ENCODE results near the gene FAAP100.
"Not testable (repeated sequence)": the region's sequence is repeated elsewhere in the genome, so short reads cannot be mapped to it uniquely, and the experiment has no call there.

Gene FAAP100

DNA sequence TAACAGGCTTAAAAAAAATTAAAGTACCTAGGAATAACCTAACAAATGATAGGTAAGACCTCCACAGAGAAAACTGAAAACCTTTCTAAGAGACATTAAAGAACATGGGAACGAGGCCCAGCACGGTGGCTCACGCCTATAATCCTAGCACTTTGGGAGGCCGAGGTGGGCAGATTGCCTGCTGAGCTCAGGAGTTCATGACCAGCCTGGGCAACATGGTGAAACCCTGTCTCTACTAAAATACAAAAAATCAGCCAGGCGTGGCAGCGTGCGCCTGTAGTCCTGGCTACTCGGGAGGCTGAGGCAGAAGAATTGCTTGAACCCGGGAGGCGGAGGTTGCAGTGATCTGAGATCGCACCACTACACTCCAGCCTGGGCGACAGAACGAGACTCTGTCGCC lies 32.6 kb upstream of the FAAP100 start:
- not testable (repeated sequence) for H3K9me3 ChIP-seq (ENCODE audit: control insufficient read depth in 5 of 5, low read length in 5 of 5); H3K27me3 ChIP-seq (ENCODE audit: control insufficient read depth in 5 of 5, insufficient read depth in 4 of 5, low read length in 5 of 5); H3K27ac ChIP-seq (ENCODE audit: low read depth, low read length); H3K4me3 ChIP-seq (ENCODE audit: low read depth in 1 of 5, low read length in 5 of 5); H3K4me1 ChIP-seq (ENCODE audit: control insufficient read depth in 5 of 5, insufficient read depth in 5 of 5, low read length in 5 of 5); H3K9ac ChIP-seq (ENCODE audit: low read length in 5 of 5)
- peaks cover 13 to 92% (median 74%) of the 10 kb centered on the region in 5 donors for H3K36me3 ChIP-seq (ENCODE audit: control insufficient read depth in 5 of 5, insufficient read depth in 5 of 5, low read length in 5 of 5)

DNA sequence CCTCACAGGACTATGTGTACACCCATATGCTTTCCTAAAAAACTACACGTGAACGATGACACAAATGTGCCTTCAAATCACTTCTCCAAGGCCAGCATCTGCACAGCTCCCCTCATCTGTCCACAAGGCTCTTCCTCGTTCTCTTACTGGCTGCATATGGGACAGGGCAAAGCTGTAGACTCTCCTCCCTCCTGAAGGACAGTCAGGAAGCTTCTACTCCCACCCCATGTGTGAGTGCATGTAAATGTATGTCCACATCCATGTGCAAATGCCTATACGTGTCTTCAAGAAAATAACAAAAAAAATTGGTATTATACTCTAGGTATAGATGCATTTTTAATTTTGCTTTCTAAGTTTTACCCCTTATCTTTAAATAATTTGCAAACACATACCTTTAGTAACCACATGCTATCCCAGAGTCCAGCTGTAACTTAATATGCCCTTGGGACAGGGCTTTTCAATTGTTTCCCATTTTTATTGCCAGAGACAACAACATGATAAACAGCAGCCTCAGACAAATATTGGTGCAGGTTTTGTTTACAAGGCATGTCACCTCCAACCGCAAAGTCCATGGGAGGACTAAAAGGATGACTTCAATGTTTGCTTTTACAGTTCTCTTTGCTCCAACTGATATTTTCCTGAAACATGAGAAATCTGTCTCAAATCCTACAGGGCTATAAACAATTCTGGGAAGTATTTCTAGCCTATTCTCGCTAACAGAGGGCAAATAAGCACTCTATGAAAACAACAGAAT lies 31.6 kb upstream of the FAAP100 start:
- Histone ChIP-seq H3K4me1 (ENCODE audit: control insufficient read depth in 5 of 5, insufficient read depth in 5 of 5, low read length in 5 of 5) (peaks cover 0 to 3% (median 0%) of the 10 kb centered on the region in 5 donors), H3K36me3 (ENCODE audit: control insufficient read depth in 5 of 5, insufficient read depth in 5 of 5, low read length in 5 of 5) (peaks cover 13 to 91% (median 73%) of the 10 kb centered on the region in 5 donors), H3K4me3 (ENCODE audit: low read depth in 1 of 5, low read length in 5 of 5) (no peak overlapping the region), H3K9me3 (ENCODE audit: control insufficient read depth in 5 of 5, low read length in 5 of 5) (no peaks in the 10 kb centered on the region), H3K27ac (ENCODE audit: low read depth, low read length) (no peak overlapping the region), H3K9ac (ENCODE audit: low read length in 5 of 5) (no peak overlapping the region), H3K27me3 (ENCODE audit: control insufficient read depth in 5 of 5, insufficient read depth in 4 of 5, low read length in 5 of 5) (no peaks in the 10 kb centered on the region)

DNA sequence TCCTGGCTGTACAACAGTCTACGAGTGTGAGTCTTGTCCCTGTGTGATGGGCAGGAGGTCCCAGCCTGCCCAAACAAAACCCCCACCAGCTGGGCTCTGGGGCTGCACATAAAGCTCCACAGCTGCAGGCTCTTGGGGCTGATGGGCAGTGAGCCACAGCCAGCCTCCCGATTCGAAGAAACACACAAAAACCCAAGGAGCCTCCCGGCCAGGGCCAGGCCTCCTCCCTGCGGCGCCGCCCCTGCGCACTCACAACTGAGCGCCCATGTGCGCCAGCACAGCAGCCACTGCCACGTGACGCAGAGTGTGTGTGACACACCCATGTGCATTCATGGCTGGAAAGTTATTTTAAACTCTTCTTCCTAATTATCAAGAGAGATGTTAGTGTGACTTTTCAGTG lies 30.6 kb upstream of the FAAP100 start:
- H3K4me3 ChIP-seq (ENCODE audit: low read depth in 1 of 5, low read length in 5 of 5), result no peak overlapping the region
- peaks cover 0 to 5% (median 0%) of the 10 kb centered on the region in 5 donors for H3K4me1 ChIP-seq (ENCODE audit: control insufficient read depth in 5 of 5, insufficient read depth in 5 of 5, low read length in 5 of 5)
- no peaks in the 10 kb centered on the region for H3K27me3 ChIP-seq (ENCODE audit: control insufficient read depth in 5 of 5, insufficient read depth in 4 of 5, low read length in 5 of 5)
- no peak overlapping the region for H3K27ac ChIP-seq (ENCODE audit: low read depth, low read length)
- H3K9ac ChIP-seq (ENCODE audit: low read length in 5 of 5), result no peak overlapping the region
- no peaks in the 10 kb centered on the region for H3K9me3 ChIP-seq (ENCODE audit: control insufficient read depth in 5 of 5, low read length in 5 of 5)
- peaks cover 10 to 91% (median 73%) of the 10 kb centered on the region in 5 donors for H3K36me3 ChIP-seq (ENCODE audit: control insufficient read depth in 5 of 5, insufficient read depth in 5 of 5, low read length in 5 of 5)

DNA sequence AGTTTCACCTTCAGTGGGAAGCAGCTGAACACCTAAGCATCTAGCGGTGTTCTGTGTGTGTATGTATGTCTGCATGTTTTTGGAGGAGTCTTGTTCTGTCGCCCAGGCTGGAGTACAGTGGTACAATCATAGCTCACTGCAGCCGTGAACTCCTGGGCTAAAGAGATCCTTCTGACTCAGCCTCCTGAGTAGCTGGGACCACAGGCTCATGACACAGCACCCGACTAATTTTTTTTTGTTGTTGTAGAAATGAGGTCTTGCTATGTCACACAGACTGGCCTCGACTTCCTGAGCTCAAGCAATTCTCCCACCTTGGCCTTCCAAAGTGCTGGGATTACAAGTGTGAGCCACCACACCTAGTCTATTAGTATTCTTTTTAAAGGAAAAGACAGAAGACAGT lies 30.2 kb upstream of the FAAP100 start:
- no peaks in the 10 kb centered on the region for H3K27me3 ChIP-seq (ENCODE audit: control insufficient read depth in 5 of 5, insufficient read depth in 4 of 5, low read length in 5 of 5)
- no peaks in the 10 kb centered on the region for H3K9me3 ChIP-seq (ENCODE audit: control insufficient read depth in 5 of 5, low read length in 5 of 5)
- H3K4me1 ChIP-seq (ENCODE audit: control insufficient read depth in 5 of 5, insufficient read depth in 5 of 5, low read length in 5 of 5), result peaks cover 0 to 9% (median 3%) of the 10 kb centered on the region in 5 donors
- no peak overlapping the region for H3K9ac ChIP-seq (ENCODE audit: low read length in 5 of 5)
- no peak overlapping the region for H3K4me3 ChIP-seq (ENCODE audit: low read depth in 1 of 5, low read length in 5 of 5)
- peaks cover 10 to 90% (median 73%) of the 10 kb centered on the region in 5 donors for H3K36me3 ChIP-seq (ENCODE audit: control insufficient read depth in 5 of 5, insufficient read depth in 5 of 5, low read length in 5 of 5)
- no peak overlapping the region for H3K27ac ChIP-seq (ENCODE audit: low read depth, low read length)

DNA sequence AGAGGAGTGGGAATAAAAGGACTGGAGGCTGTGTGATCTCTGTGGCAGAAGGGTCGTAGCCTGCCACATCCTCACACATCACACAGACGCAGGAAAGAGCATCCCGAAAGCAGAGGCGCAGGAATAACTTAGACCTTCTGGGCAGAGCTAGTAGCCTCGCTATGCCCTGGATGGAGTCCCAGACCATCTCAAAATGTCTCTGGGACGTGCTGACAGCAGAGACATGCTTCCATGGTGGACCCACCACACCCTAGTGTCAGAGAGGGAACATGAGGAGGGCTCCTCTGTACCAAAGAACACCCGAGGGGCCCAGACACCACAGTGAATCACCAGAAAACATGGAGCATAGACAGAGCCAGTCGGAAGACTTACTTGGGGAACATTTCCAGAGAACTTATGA lies 29.6 kb upstream of the FAAP100 start:
- no peaks in the 10 kb centered on the region for H3K9me3 ChIP-seq (ENCODE audit: control insufficient read depth in 5 of 5, low read length in 5 of 5)
- no peaks in the 10 kb centered on the region for H3K27me3 ChIP-seq (ENCODE audit: control insufficient read depth in 5 of 5, insufficient read depth in 4 of 5, low read length in 5 of 5)
- peaks cover 10 to 85% (median 71%) of the 10 kb centered on the region in 5 donors for H3K36me3 ChIP-seq (ENCODE audit: control insufficient read depth in 5 of 5, insufficient read depth in 5 of 5, low read length in 5 of 5)
- peaks cover 2 to 14% (median 9%) of the 10 kb centered on the region in 5 donors for H3K4me1 ChIP-seq (ENCODE audit: control insufficient read depth in 5 of 5, insufficient read depth in 5 of 5, low read length in 5 of 5)
- H3K4me3 ChIP-seq (ENCODE audit: low read depth in 1 of 5, low read length in 5 of 5), result no peak overlapping the region
- H3K9ac ChIP-seq (ENCODE audit: low read length in 5 of 5), result no peak overlapping the region
- H3K27ac ChIP-seq (ENCODE audit: low read depth, low read length), result no peak overlapping the region

DNA sequence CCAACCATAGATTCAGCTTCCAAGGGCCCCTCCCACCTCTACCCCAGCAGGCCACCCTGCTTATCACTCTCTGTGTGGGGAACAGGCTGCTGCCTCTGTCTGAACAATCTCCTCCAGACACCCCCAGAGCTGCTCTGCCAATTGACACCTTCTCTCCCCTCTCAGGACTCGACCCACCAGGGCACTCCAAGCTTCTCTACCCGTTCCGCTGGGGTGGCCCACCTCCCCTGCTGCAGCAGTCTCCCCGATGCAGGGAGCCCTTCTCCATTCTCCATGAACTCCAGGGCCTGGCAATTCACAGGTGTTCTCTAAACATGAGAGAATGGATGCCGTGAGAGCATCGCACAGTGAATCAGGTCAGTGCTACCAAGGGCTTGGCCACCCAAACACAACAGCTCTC lies 28.3 kb upstream of the FAAP100 start:
- Histone ChIP-seq H3K9ac (ENCODE audit: low read length in 5 of 5) (no peak overlapping the region), H3K27me3 (ENCODE audit: control insufficient read depth in 5 of 5, insufficient read depth in 4 of 5, low read length in 5 of 5) (no peaks in the 10 kb centered on the region), H3K9me3 (ENCODE audit: control insufficient read depth in 5 of 5, low read length in 5 of 5) (no peaks in the 10 kb centered on the region), H3K27ac (ENCODE audit: low read depth, low read length) (no peak overlapping the region), H3K4me1 (ENCODE audit: control insufficient read depth in 5 of 5, insufficient read depth in 5 of 5, low read length in 5 of 5) (peaks cover 2 to 17% (median 11%) of the 10 kb centered on the region in 5 donors), H3K4me3 (ENCODE audit: low read depth in 1 of 5, low read length in 5 of 5) (no peak overlapping the region), H3K36me3 (ENCODE audit: control insufficient read depth in 5 of 5, insufficient read depth in 5 of 5, low read length in 5 of 5) (peaks cover 13 to 81% (median 68%) of the 10 kb centered on the region in 5 donors)

DNA sequence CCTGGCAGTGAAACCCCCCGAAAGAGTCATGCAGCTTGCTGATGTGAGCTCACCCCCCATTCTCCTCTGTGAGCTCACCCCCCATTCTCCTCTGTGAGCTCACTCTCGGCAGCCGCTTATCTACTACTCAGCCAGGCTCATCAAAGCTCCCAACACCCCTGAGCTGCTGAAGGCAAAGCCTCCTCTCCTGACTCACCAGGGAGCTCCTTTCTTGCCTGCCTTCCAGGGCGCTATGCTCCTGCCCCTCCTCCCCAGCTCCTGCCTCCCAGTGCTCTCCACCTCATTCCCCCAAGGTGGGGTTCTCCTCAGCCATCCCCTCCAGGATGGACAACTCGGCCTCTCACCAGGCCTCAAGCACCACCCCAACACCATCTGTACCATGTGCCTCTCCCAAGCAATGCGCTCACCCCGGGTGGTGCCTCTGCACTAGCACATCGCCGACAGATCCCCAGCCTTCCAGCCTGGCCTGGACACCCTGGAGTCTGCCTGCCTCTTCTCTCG lies 27.7 kb upstream of the FAAP100 start:
- Histone ChIP-seq H3K9ac (ENCODE audit: low read length in 5 of 5) (no peak overlapping the region), H3K4me3 (ENCODE audit: low read depth in 1 of 5, low read length in 5 of 5) (no peak overlapping the region), H3K36me3 (ENCODE audit: control insufficient read depth in 5 of 5, insufficient read depth in 5 of 5, low read length in 5 of 5) (peaks cover 13 to 80% (median 68%) of the 10 kb centered on the region in 5 donors), H3K4me1 (ENCODE audit: control insufficient read depth in 5 of 5, insufficient read depth in 5 of 5, low read length in 5 of 5) (peaks cover 2 to 17% (median 11%) of the 10 kb centered on the region in 5 donors), H3K27me3 (ENCODE audit: control insufficient read depth in 5 of 5, insufficient read depth in 4 of 5, low read length in 5 of 5) (no peaks in the 10 kb centered on the region), H3K9me3 (ENCODE audit: control insufficient read depth in 5 of 5, low read length in 5 of 5) (no peaks in the 10 kb centered on the region), H3K27ac (ENCODE audit: low read depth, low read length) (no peak overlapping the region)

DNA sequence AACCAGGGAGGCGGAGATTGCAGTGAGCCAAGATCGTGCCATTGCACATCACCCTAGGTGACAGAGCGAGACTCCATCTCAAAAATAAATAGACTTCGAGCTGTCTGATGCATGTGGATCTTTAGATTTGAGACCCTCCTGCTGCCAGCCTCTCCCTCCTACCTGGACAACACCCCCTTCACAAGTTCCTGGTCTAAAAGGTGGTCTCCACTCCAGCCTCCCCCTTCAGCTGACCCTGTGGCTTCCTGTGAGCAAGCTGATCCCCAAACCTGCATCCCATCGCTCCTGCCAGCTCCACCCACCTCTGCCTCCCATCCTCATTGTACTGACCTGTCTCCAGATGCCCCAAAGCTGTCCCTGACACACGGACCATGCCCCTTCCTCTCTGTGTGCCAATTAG lies 27.1 kb upstream of the FAAP100 start:
- Histone ChIP-seq H3K9me3 (ENCODE audit: control insufficient read depth in 5 of 5, low read length in 5 of 5) (no peaks in the 10 kb centered on the region), H3K36me3 (ENCODE audit: control insufficient read depth in 5 of 5, insufficient read depth in 5 of 5, low read length in 5 of 5) (peaks cover 11 to 80% (median 69%) of the 10 kb centered on the region in 5 donors), H3K4me1 (ENCODE audit: control insufficient read depth in 5 of 5, insufficient read depth in 5 of 5, low read length in 5 of 5) (peaks cover 2 to 17% (median 11%) of the 10 kb centered on the region in 5 donors), H3K27ac (ENCODE audit: low read depth, low read length) (no peak overlapping the region), H3K27me3 (ENCODE audit: control insufficient read depth in 5 of 5, insufficient read depth in 4 of 5, low read length in 5 of 5) (no peaks in the 10 kb centered on the region), H3K4me3 (ENCODE audit: low read depth in 1 of 5, low read length in 5 of 5) (no peak overlapping the region), H3K9ac (ENCODE audit: low read length in 5 of 5) (no peak overlapping the region)

DNA sequence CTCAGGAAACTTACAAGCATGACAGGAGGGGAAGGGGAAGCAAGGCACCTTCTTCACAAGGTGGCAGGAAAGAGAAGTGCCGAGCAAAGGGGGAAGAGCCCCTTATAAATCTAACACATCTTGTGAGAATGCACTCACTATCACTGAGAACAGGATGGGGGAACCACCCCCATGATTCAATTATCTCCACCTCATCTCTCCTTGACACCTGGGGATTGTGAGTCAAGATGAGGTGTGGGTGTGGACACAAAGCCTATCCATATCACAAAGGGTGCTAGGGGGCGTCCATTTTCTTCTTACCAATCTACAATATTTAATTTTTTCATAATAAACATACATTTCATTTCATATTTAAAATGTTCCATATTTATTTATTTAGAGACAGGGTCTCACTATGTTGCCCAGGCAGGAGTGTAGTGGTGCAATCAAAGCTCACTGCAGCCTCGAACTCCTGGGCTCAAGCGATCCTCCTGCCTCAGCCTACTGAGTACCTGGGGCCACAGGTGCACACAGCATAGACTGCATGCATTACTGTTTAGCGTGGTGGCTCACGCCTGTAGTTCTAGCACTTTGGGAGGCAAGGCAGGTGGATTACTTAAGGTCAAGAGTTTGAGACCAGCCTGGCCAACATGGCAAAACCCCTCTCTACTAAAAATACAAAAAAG lies 26.5 kb upstream of the FAAP100 start:
- no peaks in the 10 kb centered on the region for H3K9me3 ChIP-seq (ENCODE audit: control insufficient read depth in 5 of 5, low read length in 5 of 5)
- no peaks in the 10 kb centered on the region for H3K27me3 ChIP-seq (ENCODE audit: control insufficient read depth in 5 of 5, insufficient read depth in 4 of 5, low read length in 5 of 5)
- peaks cover 5 to 79% (median 64%) of the 10 kb centered on the region in 5 donors for H3K36me3 ChIP-seq (ENCODE audit: control insufficient read depth in 5 of 5, insufficient read depth in 5 of 5, low read length in 5 of 5)
- H3K27ac ChIP-seq (ENCODE audit: low read depth, low read length), result no peak overlapping the region
- no peak overlapping the region for H3K9ac ChIP-seq (ENCODE audit: low read length in 5 of 5)
- no peak overlapping the region for H3K4me3 ChIP-seq (ENCODE audit: low read depth in 1 of 5, low read length in 5 of 5)
- peaks cover 2 to 17% (median 11%) of the 10 kb centered on the region in 5 donors for H3K4me1 ChIP-seq (ENCODE audit: control insufficient read depth in 5 of 5, insufficient read depth in 5 of 5, low read length in 5 of 5)

DNA sequence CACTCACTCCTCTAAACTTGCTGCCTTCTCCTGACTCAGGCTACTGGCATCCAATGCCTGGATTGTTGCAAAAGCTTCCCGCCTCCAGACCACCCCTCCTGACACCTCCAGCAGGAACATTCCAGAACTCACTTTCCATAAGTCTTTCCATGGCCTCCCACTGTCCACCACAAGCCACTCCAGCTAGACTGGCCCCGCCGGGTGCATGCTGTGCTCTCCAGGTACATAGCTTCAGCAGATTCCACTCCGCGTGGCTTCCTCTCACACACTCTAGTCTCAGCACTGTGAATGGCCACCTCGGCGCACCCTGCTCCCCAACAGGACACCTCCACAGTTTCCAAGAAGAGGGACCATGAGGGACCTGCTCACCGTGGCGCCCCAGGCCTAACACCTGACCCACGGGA lies 25.9 kb upstream of the FAAP100 start:
- Histone ChIP-seq H3K4me1 (ENCODE audit: control insufficient read depth in 5 of 5, insufficient read depth in 5 of 5, low read length in 5 of 5) (peaks cover 2 to 17% (median 11%) of the 10 kb centered on the region in 5 donors), H3K4me3 (ENCODE audit: low read depth in 1 of 5, low read length in 5 of 5) (no peak overlapping the region), H3K9ac (ENCODE audit: low read length in 5 of 5) (no peak overlapping the region), H3K27me3 (ENCODE audit: control insufficient read depth in 5 of 5, insufficient read depth in 4 of 5, low read length in 5 of 5) (no peaks in the 10 kb centered on the region), H3K9me3 (ENCODE audit: control insufficient read depth in 5 of 5, low read length in 5 of 5) (no peaks in the 10 kb centered on the region), H3K36me3 (ENCODE audit: control insufficient read depth in 5 of 5, insufficient read depth in 5 of 5, low read length in 5 of 5) (peaks cover 3 to 78% (median 64%) of the 10 kb centered on the region in 5 donors), H3K27ac (ENCODE audit: low read depth, low read length) (no peak overlapping the region)
